C4-2B (cell line): ENCODE data around the gene MOV10.

Experiments
- ZFX ChIP-seq: fragments of 450-650 bp; IDR thresholded peaks from 2 replicates; pipeline ENCODE4 v1.6.1; 2017
- TF ChIP-seq, protein P1 (sequence below): fragments of 450-650 bp; conservative IDR thresholded peaks from 2 replicates; pipeline ENCODE4 v1.5.1; 2017; ENCODE audit warnings: mild to moderate bottlenecking

GRCh38 chr1:112678605-112679004, 4.1 kb downstream of the MOV10 start:
- TF ChIP-seq, protein P1, sequence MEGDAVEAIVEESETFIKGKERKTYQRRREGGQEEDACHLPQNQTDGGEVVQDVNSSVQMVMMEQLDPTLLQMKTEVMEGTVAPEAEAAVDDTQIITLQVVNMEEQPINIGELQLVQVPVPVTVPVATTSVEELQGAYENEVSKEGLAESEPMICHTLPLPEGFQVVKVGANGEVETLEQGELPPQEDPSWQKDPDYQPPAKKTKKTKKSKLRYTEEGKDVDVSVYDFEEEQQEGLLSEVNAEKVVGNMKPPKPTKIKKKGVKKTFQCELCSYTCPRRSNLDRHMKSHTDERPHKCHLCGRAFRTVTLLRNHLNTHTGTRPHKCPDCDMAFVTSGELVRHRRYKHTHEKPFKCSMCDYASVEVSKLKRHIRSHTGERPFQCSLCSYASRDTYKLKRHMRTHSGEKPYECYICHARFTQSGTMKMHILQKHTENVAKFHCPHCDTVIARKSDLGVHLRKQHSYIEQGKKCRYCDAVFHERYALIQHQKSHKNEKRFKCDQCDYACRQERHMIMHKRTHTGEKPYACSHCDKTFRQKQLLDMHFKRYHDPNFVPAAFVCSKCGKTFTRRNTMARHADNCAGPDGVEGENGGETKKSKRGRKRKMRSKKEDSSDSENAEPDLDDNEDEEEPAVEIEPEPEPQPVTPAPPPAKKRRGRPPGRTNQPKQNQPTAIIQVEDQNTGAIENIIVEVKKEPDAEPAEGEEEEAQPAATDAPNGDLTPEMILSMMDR = no peak
- TF ChIP-seq ZFX = no peak
